HG03103 (cell line): Measurements from ENCODE around the gene SRPRA.

Experiments
- ATAC-seq: cut with Tn5 transposase; IDR thresholded peaks from one replicate; pipeline ENCODE4 v1.9.1; 2021; ENCODE audit warnings: low read depth; ENCODE audit not compliant: unreplicated experiment

Gene SRPRA

GRCh38 chr11:126232683-126233082, 36.0 kb downstream of the SRPRA start:
- ATAC-seq, result no peak

GRCh38 chr11:126231725-126232459, 36.8 kb downstream of the SRPRA start:
- ATAC-seq, result no peak

- no peak for ATAC-seq
Observed at GRCh38 chr11:126229858-126230540, 38.7 kb downstream of the SRPRA start.

GRCh38 chr11:126226334-126227084, 42.2 kb downstream of the SRPRA start:
- no peak for ATAC-seq

- no peak for ATAC-seq
Observed at GRCh38 chr11:126225295-126225665, 43.4 kb downstream of the SRPRA start.

- ATAC-seq, result no peak
Observed at GRCh38 chr11:126224647-126225294, 43.9 kb downstream of the SRPRA start.

GRCh38 chr11:126219547-126219946, 49.1 kb downstream of the SRPRA start:
- ATAC-seq, result no peak

GRCh38 chr11:126217491-126217890, 51.2 kb downstream of the SRPRA start:
- ATAC-seq, result no peak

- ATAC-seq, result no peak
Observed at GRCh38 chr11:126216526-126217305, 52.0 kb downstream of the SRPRA start.

GRCh38 chr11:126214841-126215240, 53.9 kb downstream of the SRPRA start:
- ATAC-seq, result no peak

- ATAC-seq, result no peak
Observed at GRCh38 chr11:126214441-126214840, 54.3 kb downstream of the SRPRA start.
